HG03095 (cell line): ENCODE data around the gene ADD2.
"Not testable (repeated sequence)": the region's sequence is repeated elsewhere in the genome, so short reads cannot be mapped to it uniquely, and the experiment has no call there.

Experiments used
- ATAC-seq: cut with Tn5 transposase; IDR thresholded peaks from one replicate; pipeline ENCODE4 v1.9.1; 2021; ENCODE audit warnings: moderate library complexity; ENCODE audit not compliant: unreplicated experiment

ADD2 gene

GRCh38 chr2:70678576-70679143 lies 89.3 kb downstream of the ADD2 start:
- ATAC-seq: no peak

- no peak for ATAC-seq
Observed at GRCh38 chr2:70676301-70677035, 91.5 kb downstream of the ADD2 start.

GRCh38 chr2:70675862-70676261 lies 92.1 kb downstream of the ADD2 start:
- ATAC-seq: no peak

GRCh38 chr2:70674636-70675430 lies 93.2 kb downstream of the ADD2 start:
- ATAC-seq: no peak

GRCh38 chr2:70673041-70673647 lies 94.9 kb downstream of the ADD2 start:
- ATAC-seq: no peak

- ATAC-seq: no peak
Observed at GRCh38 chr2:70671092-70671675, 96.8 kb downstream of the ADD2 start.

- ATAC-seq: no peak
Observed at GRCh38 chr2:70670626-70671025, 97.4 kb downstream of the ADD2 start.

- no peak for ATAC-seq
Observed at GRCh38 chr2:70670202-70670601, 97.8 kb downstream of the ADD2 start.

GRCh38 chr2:70668911-70669310 lies 99.1 kb downstream of the ADD2 start:
- ATAC-seq: no peak

- ATAC-seq: no peak
Observed at GRCh38 chr2:70668432-70668831, 99.6 kb downstream of the ADD2 start.

- ATAC-seq: no peak
Observed at GRCh38 chr2:70664525-70664924, 103.5 kb downstream of the ADD2 start.

- ATAC-seq: no peak
Observed at GRCh38 chr2:70663411-70663810, 104.6 kb downstream of the ADD2 start.

- no peak for ATAC-seq
Observed at GRCh38 chr2:70659551-70659950, 108.4 kb downstream of the ADD2 start.

GRCh38 chr2:70658476-70658875 lies 109.5 kb downstream of the ADD2 start:
- no peak for ATAC-seq

- no peak for ATAC-seq
Observed at GRCh38 chr2:70657246-70657645, 110.8 kb downstream of the ADD2 start.

- no peak for ATAC-seq
Observed at GRCh38 chr2:70656421-70657010, 111.5 kb downstream of the ADD2 start.

GRCh38 chr2:70655786-70656185 lies 112.2 kb downstream of the ADD2 start:
- ATAC-seq: no peak

- not testable (repeated sequence) for ATAC-seq
Observed at GRCh38 chr2:70655211-70655610, 112.8 kb downstream of the ADD2 start.

GRCh38 chr2:70651727-70652126 lies 116.3 kb downstream of the ADD2 start:
- ATAC-seq: no peak

GRCh38 chr2:70651014-70651413 lies 117.0 kb downstream of the ADD2 start:
- ATAC-seq: no peak

- no peak for ATAC-seq
Observed at GRCh38 chr2:70648961-70649360, 119.0 kb downstream of the ADD2 start.
